Dermis blood vessel endothelial cell (primary cell): ENCODE data around the gene ARL5C. TPM values are rescaled to one million over a fixed set of nuclear protein-coding genes. Genes with fewer than 3 reads are reported as not detected.

Experiments
- total RNA-seq: library from RNA; depleted of rRNA; stranded (reverse); fragments of >200 nt; gene quantifications from 2 replicates; pipeline ENCODE4 v1.2.3, GENCODE V29; 2014

Gene ARL5C
- total RNA-seq, 1 donor from 2014 or later, result not detected

Other genes with a start within 250 kb of the ARL5C start
- gene FBXO47, start 198.8 kb downstream of the ARL5C start, total RNA-seq, result not detected in 2 replicates
- not detected in 2 replicates for gene PLXDC1, start 14.5 kb downstream of the ARL5C start, total RNA-seq
- 1.0 and 2.8 TPM in 2 replicates for gene CACNB1, start 31.5 kb upstream of the ARL5C start, total RNA-seq
- gene RPL19, start 34.1 kb upstream of the ARL5C start, total RNA-seq, result 1,928 and 2,101 TPM in 2 replicates
- 0.05 and 0.34 TPM in 2 replicates for gene STAC2, start 59.8 kb upstream of the ARL5C start, total RNA-seq
- 20.2 and 23.3 TPM in 2 replicates for gene FBXL20, start 235.5 kb upstream of the ARL5C start, total RNA-seq